PFSK-1 (cell line): Measurements from ENCODE around the gene C3.

Experiments used
- FOXP2 ChIP-seq: optimal IDR thresholded peaks from 2 replicates; pipeline ENCODE3; 2011; ENCODE audit warnings: borderline replicate concordance, control low read depth, inconsistent platforms; ENCODE audit not compliant: insufficient read depth; ENCODE audit errors: extremely low read length, extremely low read depth
- POLR2AphosphoS5 ChIP-seq: IDR thresholded peaks from 2 replicates; pipeline ENCODE4 v1.6.1; 2012; ENCODE audit warnings: low read depth, mild to moderate bottlenecking, control low read depth, low read length, moderate library complexity
- SIN3A ChIP-seq: IDR thresholded peaks from 2 replicates; pipeline ENCODE4 v1.6.1; 2012; ENCODE audit warnings: mild to moderate bottlenecking, low read length, moderate library complexity, borderline replicate concordance; ENCODE audit not compliant: insufficient read depth
- TAF1 ChIP-seq: IDR thresholded peaks from 2 replicates; pipeline ENCODE4 v1.6.1; 2012; ENCODE audit warnings: low read length, control low read depth, borderline replicate concordance; ENCODE audit not compliant: insufficient read depth
- TF ChIP-seq, protein P1 (sequence below), 2 experiments: IDR thresholded peaks; 2 replicates each; pipeline versions ENCODE4 v1.6.1 to v1.8.0; 2011 to 2012; ENCODE audit warnings: low read depth in 2 of 2, low read length in 2 of 2, control low read depth in 1 of 2, inconsistent platforms in 1 of 2, mild to moderate bottlenecking in 1 of 2, moderate library complexity in 1 of 2; ENCODE audit not compliant: insufficient read depth in 1 of 2

C3 gene

GRCh38 chr19:6750062-6750461 lies 29.6 kb upstream of the C3 start:
- TF ChIP-seq POLR2AphosphoS5 (no peak), SIN3A (no peak), TAF1 (no peak), FOXP2 (no peak)
- TF ChIP-seq, protein P1, sequence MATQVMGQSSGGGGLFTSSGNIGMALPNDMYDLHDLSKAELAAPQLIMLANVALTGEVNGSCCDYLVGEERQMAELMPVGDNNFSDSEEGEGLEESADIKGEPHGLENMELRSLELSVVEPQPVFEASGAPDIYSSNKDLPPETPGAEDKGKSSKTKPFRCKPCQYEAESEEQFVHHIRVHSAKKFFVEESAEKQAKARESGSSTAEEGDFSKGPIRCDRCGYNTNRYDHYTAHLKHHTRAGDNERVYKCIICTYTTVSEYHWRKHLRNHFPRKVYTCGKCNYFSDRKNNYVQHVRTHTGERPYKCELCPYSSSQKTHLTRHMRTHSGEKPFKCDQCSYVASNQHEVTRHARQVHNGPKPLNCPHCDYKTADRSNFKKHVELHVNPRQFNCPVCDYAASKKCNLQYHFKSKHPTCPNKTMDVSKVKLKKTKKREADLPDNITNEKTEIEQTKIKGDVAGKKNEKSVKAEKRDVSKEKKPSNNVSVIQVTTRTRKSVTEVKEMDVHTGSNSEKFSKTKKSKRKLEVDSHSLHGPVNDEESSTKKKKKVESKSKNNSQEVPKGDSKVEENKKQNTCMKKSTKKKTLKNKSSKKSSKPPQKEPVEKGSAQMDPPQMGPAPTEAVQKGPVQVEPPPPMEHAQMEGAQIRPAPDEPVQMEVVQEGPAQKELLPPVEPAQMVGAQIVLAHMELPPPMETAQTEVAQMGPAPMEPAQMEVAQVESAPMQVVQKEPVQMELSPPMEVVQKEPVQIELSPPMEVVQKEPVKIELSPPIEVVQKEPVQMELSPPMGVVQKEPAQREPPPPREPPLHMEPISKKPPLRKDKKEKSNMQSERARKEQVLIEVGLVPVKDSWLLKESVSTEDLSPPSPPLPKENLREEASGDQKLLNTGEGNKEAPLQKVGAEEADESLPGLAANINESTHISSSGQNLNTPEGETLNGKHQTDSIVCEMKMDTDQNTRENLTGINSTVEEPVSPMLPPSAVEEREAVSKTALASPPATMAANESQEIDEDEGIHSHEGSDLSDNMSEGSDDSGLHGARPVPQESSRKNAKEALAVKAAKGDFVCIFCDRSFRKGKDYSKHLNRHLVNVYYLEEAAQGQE (IDR thresholded peaks at IDR 0.05; ENCODE audit: insufficient read depth in 1 of 2, low read depth in 2 of 2, low read length in 2 of 2) = no peak

DNA sequence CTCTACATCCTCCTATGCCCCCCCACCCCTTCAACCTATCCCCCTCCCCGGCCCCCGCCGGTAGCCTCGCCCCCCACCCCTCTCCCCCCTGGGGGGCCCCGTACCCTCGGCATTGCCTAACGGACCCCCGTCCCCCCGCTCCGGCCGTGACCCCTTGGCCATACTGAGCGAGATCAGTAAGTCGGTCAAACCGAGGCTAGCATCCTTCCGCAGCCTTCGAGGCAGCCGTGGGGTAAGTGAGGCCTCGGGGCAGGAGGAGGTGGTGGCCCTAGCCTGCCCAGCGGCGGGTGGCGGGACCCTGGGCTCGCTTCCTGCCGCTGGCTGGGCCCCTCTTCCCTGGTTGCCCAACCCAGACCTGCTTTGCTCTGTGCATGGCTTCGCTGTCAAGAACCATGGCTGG lies 25.5 kb upstream of the C3 start:
- TF ChIP-seq FOXP2 = no peak

GRCh38 chr19:6744381-6745301 lies 24.2 kb upstream of the C3 start:
- TF ChIP-seq TAF1 = no peak
- TF ChIP-seq, protein P1 (IDR thresholded peaks at IDR 0.05; ENCODE audit: insufficient read depth in 1 of 2, low read depth in 2 of 2, low read length in 2 of 2) = no peak
- TF ChIP-seq FOXP2 = no peak
- no peak for TF ChIP-seq SIN3A
- TF ChIP-seq POLR2AphosphoS5 = no peak

DNA sequence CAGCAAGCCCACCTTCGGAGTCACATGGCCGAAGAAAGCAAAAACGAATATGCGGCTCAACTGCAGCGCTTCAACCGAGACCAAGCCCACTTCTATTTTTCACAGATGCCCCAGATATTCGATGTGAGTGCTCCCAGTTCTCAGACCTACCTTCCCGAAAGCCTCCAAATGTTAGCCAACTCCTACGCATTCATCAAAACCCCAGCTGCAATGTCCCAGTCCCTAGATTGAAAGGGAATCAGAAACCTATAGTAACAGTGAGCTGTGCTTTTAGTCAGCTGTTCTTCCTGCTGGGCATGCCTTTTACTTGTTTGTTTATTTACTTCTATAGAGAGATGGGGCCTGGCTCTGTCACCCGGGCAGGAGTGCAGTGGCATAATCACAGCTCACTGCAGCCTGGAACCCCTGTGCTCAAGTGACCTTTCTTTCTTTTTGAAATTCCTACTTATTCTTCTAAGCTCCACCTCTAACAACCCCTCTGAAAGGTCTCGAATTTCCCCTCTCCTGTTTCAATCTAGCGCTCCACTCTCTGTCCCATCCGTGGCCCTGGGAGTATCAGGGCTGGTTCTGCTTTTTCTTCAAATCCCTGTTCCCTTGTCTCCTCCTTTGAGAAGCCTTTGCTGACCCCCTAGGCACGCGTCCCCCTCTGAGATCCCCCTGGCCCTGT lies 23.4 kb upstream of the C3 start:
- TF ChIP-seq FOXP2 (no peak), TAF1 (no peak)
- TF ChIP-seq, protein P1 (IDR thresholded peaks at IDR 0.05; ENCODE audit: insufficient read depth in 1 of 2, low read depth in 2 of 2, low read length in 2 of 2) = no peak

- TF ChIP-seq FOXP2 = no peak
- TF ChIP-seq TAF1 = no peak
- no peak for TF ChIP-seq SIN3A
- TF ChIP-seq POLR2AphosphoS5 = no peak
- TF ChIP-seq, protein P1 (IDR thresholded peaks at IDR 0.05; ENCODE audit: insufficient read depth in 1 of 2, low read depth in 2 of 2, low read length in 2 of 2) = no peak
Measured at GRCh38 chr19:6743066-6743465, 22.6 kb upstream of the C3 start.
